Smooth muscle cell of the brain vasculature (primary cell): Measurements from ENCODE around the gene ADAMTS6.

ENCODE experiments used
- DNase-seq: peaks from one replicate; pipeline ENCODE4 v3.0.0-alpha.2; 2012; ENCODE audit warnings: low read depth, low spot score

The ADAMTS6 gene

GRCh38 chr5:65290677-65291076, 191.0 kb downstream of the ADAMTS6 start:
- DNase-seq = no peak

- no peak for DNase-seq
These were observed 193.1 kb downstream of the ADAMTS6 start for GRCh38 chr5:65288657-65289056.

- DNase-seq = no peak
These were observed 202.1 kb downstream of the ADAMTS6 start for GRCh38 chr5:65279603-65280002.

- no peak for DNase-seq
These were observed 205.4 kb downstream of the ADAMTS6 start for GRCh38 chr5:65276178-65276890.

GRCh38 chr5:65271906-65272305, 209.8 kb downstream of the ADAMTS6 start:
- DNase-seq = no peak

- no peak for DNase-seq
These were observed 213.2 kb downstream of the ADAMTS6 start for GRCh38 chr5:65268525-65268924.

GRCh38 chr5:65264420-65264819, 217.3 kb downstream of the ADAMTS6 start:
- no peak for DNase-seq

- no peak for DNase-seq
These were observed 218.4 kb downstream of the ADAMTS6 start for GRCh38 chr5:65263321-65263720.

GRCh38 chr5:65262649-65263059, 219.1 kb downstream of the ADAMTS6 start:
- peak; percentile 49 for DNase-seq

GRCh38 chr5:65262096-65262495, 219.6 kb downstream of the ADAMTS6 start:
- no peak for DNase-seq

GRCh38 chr5:65261499-65261898, 220.2 kb downstream of the ADAMTS6 start:
- DNase-seq = no peak

GRCh38 chr5:65255294-65255693, 226.4 kb downstream of the ADAMTS6 start:
- no peak for DNase-seq

- DNase-seq = no peak
These were observed 228.7 kb downstream of the ADAMTS6 start for GRCh38 chr5:65252977-65253376.

- DNase-seq = no peak
These were observed 232.8 kb downstream of the ADAMTS6 start for GRCh38 chr5:65248896-65249295.

- DNase-seq = no peak
These were observed 234.1 kb downstream of the ADAMTS6 start for GRCh38 chr5:65247594-65247993.

- DNase-seq = no peak
These were observed 235.0 kb downstream of the ADAMTS6 start for GRCh38 chr5:65246741-65247140.

- DNase-seq = no peak
These were observed 237.7 kb downstream of the ADAMTS6 start for GRCh38 chr5:65244031-65244430.

- no peak for DNase-seq
These were observed 238.6 kb downstream of the ADAMTS6 start for GRCh38 chr5:65243161-65243560.

- no peak for DNase-seq
These were observed 251.9 kb downstream of the ADAMTS6 start for GRCh38 chr5:65229841-65230240.

- no peak for DNase-seq
These were observed 267.7 kb downstream of the ADAMTS6 start for GRCh38 chr5:65213921-65214525.

GRCh38 chr5:65209341-65209740, 272.4 kb downstream of the ADAMTS6 start:
- DNase-seq = no peak

GRCh38 chr5:65204966-65205365, 276.8 kb downstream of the ADAMTS6 start:
- DNase-seq = no peak

GRCh38 chr5:65203746-65204145, 278.0 kb downstream of the ADAMTS6 start:
- no peak for DNase-seq
